ENCODE results near the gene DCLK2.

The DCLK2 gene

DNA sequence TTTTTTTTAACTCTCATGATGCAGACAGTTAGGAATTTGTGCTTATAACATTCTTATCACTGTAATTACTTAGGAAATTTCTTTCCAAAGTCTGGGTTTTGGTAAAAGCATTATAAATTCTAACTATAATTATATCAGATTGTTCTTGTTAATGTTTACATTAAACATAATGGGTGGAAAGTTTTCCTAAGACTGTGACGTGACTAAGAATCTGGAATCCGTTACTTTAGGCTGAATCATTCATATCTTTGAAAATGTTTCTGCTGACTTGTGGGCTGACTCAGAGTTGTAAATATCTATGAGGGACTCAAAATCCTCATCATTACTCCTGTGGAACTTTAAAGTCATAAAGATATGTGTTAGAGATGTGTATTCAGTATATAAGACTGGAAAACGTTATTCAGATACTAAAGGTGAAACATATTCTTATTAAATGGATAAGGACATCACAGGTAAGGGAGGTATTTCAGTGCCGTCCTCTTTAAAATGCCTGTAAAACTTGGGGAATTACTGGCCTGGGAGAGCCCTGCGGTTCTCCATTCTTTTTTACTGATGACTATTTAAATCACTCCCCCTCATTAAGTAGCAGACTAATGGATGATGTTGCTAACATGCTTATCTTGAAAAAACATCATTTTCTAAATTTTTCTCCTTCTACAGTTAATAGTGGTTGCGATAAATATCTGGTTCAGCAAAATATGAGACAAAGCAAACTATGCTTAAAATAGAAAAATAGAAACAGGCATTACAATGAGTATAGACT lies 159.0 kb downstream of the DCLK2 start:
- no peak for DNase-seq

DNA sequence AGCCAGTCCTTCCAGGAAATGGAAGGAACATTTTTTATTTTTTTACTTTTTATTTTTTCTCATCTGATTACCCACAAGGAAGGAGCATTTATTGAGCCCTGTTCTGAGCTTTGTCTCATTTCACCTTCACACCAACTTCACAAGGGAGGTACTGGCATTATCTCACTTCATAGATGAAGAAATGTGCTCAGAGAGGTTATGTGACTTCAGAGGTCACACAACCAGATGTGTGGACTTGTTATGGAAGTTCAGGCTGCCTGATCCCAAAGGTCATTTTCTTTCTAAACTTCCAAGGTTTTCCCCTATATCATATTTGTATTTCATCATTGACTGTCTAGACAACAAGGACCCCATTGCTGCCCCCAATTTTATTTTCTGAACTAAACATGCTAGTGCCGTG lies 160.3 kb downstream of the DCLK2 start:
- DNase-seq: no peak

DNA sequence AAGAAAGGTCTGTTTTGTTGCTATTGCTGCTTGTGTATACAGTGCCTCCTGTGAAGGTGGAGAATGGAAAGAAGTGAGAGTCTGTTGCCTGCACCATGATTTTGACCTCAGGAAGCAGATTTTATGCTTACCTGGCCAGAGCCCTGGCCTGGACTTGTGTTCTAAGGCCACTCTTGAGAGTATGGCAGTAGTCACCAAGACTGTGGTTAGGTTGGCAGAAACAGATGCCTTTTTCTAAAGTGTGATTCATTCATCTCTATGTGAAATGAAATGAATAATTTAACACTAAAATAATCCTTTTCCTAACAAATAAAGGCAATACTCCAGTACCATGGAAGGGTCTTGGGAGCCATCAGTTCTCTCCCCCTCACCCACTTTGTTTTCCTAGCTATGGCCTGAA lies 161.8 kb downstream of the DCLK2 start:
- DNase-seq: no peak

DNA sequence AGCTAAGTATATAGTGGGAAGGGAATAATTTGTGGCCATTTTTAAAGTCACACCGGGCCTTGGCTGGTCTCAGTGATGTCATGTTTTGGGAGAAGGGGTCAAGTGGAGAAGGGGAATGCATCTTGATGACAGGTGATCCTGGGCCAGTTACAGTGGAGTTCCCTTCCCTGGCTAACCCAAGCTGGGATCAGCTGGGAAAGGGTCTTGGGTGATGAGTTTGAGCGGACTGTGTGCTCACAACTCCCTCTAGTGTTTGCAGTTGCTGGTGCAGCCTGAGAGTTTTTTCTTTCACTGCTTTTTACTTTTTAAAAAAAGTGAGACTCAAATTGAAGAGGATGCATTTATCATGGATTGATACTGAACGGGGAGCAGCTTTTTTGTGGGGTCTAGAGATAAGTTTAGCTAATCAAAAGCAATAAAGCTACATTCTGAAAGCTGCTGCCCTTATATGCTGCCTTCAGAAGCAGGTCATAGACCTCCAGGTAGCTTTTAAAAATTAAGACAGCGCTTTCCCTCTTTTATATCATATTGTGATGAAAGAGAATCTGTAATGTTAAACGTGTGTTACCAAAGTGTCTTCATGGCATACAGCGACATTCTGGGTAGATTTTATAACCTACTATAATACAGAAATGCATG lies 164.7 kb downstream of the DCLK2 start:
- DNase-seq: peak in 11 of 56 donors; percentile 8 to 52 (median 21)

DNA sequence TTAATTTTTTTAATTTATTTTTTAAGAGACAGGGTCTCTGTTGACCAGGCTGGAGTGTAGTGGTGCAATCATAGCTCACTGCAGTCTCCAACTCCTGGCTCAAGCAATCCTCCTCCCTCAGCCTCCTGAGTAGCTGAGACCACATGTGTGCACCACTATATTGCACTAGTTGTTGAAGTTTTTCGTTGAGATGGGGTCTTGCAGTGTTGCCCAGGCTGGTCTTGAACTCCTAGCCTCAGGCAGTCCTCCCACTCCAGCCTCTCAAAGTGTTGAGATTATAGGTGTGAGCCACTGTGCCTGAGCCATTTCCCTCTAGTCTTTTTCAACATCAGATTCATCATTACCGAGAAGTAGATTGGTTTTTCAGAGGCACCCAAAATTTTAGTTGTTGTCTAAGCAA lies 165.7 kb downstream of the DCLK2 start:
- no peak for DNase-seq

DNA sequence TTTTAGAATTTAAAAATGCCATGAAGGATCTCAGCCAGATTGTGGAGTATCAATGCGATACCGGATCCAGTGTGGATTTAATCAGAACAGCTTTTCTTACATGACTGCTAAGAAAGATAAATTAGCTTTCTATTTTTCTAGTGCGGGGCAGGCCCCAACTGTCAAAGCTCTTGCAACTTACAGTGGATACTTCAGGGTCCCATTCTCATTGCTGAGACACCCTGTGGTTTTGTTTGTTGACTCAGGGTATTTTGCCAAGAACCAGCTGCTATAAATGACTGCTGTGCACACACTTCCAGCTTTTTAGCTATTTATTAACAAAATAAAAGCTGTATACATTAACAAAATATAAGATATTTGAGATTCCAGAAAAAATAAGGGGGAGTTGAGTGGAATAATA lies 166.4 kb downstream of the DCLK2 start:
- DNase-seq: no peak

DNA sequence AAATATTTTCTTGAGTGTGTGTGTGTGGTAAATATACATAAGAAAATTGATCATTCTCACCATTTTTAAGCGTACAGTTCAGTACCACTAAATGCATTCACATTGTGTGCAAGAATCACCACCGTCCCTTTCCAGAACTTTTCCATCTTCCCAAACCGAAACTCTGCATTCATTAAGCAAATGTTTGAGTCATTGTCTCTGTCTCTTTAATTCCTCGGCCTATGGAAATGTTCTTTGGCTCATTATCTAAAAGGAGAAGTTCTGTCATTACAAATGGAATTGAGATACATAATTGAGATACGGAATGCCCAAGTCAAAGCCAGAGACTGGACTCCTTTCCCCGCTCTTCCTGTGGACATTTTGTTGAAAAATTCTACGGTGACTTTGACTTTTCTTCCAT lies 168.9 kb downstream of the DCLK2 start:
- DNase-seq: no peak

DNA sequence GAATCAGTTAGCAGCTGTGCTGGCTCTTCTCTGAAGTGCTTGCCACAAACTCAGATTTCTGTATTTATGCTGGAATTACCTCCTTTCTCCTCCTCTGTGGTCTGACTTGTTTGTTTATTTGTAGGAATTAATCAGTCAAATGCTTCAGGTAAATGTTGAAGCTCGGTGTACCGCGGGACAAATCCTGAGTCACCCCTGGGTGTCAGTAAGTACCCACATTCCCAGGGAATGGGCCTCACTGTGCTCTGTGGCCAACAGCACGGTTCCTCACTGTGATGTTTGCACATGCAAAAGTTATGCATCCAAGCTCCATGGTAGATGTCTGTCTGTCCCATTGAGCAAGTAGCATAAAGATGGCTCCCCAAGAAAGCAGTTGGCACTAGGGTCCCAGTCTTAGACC lies 169.9 kb downstream of the DCLK2 start:
- no peak for DNase-seq

DNA sequence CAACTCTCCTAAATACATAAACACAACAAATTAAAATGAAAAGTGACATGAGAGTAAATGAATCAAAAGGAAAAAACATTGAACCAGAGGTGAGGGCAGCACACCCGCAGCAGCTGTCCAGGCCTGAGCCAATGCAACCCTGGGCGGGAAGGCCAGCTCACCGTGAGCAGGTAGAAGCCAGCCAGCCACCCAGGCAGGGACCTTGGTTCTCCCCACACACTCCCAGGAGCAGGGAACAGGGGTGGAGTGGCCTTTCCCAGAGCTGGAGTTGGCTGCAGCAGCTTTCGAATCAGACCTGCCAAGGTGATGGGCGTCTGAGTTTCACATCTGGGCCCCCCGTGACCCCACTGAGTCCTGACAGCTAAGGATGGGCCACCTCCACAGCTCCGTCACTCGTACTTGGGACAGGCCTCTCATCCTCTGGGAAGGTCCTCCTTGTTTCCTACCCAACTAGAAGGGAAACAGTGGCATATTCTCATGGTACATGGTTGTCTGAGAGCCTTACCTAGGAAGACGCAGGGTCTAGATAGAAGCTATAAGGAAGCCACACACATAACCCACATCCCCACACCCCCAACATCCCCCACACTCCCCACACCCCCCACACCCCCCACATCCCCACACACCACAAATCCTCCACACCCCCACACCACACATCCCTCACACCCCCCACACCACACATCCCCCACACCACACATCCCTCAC lies 172.2 kb downstream of the DCLK2 start:
- no peak for DNase-seq

DNA sequence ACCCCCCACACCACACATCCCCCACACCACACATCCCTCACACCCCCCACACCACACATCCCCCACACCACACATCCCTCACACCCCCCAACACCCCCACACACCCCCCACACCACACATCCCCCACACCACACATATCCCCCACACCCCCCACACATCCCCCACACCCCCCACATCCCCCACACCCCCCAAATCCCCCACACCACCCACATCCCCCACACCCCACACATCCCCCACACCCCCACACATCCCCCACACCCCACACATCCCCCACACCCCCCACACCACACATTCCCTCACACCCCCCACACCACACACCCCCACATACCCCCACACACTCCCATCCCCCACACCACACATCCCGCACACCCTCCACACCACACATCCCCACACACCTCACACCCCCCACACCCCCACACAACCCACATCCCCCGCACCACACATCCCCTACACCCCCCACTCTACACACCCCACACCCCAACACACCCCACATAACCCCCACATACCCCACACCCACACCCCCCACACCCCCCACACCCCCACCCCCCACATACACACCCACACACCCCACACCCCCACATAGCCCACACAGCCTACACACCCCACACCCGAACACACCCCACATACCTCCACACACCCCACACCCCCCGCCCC lies 172.9 kb downstream of the DCLK2 start:
- DNase-seq: peak in 3 of 56 donors; percentile 9 to 67 (median 39)

DNA sequence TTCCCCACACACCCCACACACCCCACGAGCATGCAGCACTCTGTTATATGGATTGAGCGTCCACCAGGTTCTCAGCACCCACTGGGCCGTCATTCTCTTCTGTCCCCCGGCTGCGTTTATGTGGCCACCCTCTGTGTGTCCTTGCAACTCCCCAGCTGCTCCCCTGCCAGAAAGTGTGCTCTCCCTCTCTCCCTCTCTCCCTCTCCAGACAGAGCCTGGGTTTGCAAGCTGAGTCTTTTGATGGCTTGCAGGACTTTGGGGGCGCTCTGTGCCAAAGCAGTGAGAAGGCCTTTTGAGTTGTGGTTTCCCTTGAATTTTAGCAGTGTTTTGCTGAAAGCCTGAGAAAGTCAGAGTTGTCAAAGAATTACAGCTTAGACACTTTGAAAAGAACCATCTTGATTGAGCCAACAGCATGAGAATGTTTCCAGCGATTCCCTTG lies 173.5 kb downstream of the DCLK2 start:
- DNase-seq: peak in 17 of 56 donors; percentile 6 to 57 (median 23)

DNA sequence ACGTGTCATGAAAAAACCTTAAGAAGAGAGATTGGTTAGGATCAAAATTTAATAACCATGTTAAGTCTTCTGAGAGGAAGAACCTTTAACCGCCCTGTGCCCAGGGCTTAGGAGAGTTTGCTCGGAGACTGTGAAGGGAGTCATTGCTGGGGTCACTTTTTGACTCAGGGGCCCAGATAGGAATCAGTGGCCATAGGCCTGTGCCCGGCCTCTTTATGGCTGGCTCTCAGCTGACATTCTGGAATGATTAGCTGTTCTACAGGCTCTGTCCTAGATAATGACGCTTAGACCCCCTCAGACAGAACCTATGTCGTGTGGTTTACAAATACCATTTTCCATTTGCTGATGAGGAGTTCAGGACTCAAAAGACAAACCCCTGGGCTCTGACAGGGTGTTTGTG lies 174.1 kb downstream of the DCLK2 start:
- no peak for DNase-seq

DNA sequence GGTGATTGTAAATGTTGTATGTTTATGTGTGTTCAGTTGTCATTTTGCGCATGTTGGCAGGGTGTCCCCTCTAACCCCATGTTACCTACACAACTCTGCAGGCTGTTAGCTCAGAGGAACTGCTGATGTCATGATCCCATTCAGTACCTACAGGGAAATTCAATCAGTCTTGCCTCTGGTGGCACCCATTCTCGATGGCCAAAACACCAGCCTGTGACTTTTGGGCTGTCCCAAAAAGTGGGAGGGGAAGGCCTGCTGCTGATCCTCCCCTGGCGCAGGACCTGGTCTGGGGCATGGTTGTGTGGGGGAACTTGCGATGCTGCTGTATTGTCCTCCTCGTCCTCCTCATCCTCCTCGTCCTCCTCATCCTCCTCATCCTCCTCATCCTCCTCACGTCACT lies 174.5 kb downstream of the DCLK2 start:
- DNase-seq: no peak

DNA sequence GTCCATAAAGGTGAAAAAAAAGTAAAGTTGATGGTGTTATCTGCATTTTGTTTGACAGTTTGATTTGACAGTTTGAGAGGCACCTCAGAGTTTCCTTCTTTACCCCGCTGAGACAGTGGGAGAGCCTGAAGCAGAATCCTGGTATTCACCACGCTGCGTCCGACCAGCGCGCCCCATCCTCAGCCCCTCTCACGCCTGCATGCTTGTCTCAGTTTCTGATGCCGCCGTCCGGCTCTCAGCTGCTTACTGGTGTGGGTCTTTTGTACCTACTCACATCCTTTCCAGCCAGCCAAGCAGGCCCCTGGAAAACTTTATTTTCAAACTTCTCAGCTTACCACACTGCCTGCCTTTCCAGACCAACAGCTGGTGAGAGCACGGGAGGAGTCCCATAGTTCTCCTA lies 175.2 kb downstream of the DCLK2 start:
- DNase-seq: no peak

DNA sequence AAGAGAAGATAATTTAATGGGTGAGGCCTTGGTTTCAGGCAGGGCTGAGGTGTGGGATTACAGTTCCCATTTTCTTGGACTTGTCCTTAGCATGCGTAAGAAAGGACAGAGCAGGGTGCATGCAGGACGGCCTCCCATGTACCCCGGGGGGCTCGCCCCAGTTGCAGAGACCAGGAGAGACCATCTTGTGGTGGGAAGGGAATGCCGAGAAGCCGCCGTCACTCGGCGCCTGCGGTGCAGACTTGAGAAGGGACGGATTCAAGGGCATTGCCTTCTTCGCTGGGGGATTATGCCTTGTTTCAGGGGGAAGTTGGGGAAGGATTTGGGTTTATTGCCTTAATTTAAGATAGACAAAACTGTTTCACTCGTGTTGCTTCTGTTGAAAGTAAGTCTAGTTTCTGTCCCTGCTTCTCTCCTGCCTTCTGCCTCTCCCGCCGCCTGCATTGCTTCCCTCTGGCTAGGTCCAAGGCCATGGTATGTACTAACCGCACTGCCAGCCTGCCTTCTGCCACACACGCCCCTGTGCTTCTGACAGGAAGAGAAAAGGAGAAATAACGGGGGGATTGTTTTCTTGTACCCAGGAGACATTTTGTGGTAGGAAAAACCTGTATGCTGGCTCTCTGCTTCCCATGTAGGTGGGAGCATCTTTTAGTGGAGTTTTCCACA lies 175.9 kb downstream of the DCLK2 start:
- no peak for DNase-seq

DNA sequence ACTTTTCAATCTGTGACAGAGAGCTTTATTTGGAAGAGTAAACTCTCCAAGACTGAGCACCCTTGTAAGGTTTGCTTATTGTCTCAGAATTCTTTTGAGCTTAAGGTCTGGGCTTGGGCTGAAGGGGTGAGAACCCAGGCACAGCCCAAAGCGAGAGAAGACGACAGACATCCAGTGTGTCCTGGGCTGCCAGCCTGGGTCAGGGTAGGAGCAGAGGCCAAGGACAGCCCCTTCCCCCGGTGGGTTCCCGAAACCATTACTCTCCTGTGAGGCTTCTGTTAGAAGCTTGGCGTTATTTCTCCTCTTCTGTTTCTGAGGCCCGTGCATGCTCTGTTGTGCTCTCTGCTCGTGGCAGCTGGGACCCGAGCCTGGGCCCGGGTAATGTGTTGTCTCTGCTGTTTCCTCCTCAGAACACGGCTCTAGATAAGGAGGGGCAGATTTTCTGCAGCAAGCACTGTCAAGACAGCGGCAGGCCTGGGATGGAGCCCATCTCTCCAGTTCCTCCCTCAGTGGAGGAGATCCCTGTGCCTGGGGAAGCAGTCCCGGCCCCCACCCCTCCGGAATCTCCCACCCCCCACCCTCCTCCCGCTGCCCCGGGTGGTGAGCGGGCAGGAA lies 177.5 kb downstream of the DCLK2 start:
- DNase-seq: no peak

DNA sequence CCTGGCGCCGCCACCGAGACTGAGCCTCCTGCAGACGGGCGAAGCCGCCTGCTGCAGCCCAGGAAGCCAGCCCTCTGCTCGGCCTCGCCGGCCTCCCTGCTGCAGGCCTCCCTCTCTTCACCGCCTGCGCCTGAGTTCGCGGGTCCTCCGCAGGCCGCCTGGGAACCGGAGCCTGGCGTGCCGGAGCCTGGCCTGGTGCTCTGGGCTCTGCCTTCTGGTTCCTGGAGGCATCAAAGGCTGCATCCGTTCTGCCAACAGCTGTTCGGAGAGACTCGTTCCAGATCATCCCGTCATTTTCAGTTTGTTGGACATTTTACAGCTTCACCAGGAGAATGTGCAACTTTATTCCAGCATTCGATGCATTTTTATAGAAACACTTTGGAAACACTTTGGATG lies 178.0 kb downstream of the DCLK2 start:
- no peak for DNase-seq

DNA sequence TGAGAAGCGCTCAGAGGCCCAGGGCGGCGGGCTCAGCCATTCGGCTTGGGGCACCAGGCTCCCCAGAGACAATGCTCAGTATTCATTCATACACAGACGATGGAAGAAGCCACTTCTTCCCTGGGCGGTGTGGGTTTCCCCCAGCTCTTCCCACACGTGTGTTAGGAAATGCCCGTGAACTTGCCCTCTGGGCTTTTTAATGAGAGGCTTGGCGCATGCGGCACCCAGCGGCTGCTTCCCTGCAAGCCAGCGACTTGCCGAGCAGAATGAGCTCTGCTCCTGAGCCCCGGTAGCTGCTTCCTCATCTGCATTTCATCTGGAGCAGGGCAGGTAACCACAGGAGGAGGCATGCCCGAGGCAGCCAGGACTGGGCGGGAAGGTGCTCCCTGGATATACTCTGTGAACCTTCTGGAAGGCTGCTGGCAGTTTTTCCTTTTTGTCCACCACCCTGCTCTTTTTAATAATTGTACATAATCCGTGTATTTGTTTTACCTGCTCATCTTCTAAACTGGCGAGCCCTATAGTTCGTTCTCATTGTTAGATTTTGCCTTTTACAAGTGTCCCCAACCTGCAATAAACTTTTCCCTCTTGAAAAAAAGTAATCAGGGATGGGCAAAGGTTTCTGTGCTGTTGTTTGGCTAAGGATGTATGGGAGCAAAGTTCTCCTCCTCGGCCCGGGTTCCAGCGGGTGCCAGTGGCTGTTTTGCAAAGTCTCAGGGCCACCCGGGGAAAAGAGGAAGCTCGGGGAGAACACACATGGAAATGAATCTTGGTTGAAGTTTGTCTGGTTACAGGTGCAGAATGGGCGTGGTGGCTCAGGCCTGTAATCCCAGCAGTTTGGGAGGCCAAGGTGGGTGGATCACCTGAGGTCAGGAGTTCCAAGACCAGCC lies 178.8 kb downstream of the DCLK2 start:
- DNase-seq: peak in 1 of 56 donors; percentile 23

DNA sequence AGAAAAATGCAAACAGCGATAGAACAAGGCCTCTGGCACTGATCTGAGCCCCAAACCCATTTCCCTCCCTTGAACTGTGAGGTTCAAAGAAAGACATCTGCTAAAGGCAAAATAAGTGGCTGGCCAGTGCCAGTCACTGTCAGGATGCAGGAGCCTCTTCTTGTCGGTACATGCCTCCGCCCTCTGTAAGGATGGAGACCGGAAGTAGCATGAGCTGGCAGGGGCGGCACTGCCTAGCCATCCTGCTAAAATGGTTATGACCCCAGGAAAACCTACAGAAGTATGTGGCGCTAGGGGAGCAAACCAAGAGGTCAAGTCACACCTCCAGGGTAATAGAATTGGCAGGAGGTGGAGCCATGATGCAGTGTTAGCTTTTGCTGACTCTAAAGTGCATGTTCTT lies 180.3 kb downstream of the DCLK2 start:
- DNase-seq: no peak

Data from amygdala (tissue), 56 donors.